ENCODE measurements around the gene PUS1.

The PUS1 gene

GRCh38 chr12:131941116-131941986 is 12.3 kb downstream of the PUS1 start (continued):
- TF ChIP-seq TSHZ2 (CRISPR knock-in tag; IDR thresholded peaks at IDR 0.05), result no peak
- TF ChIP-seq SNAI2 (CRISPR knock-in tag; IDR thresholded peaks at IDR 0.05), result no peak
- no peak for TF ChIP-seq ZFP3 (CRISPR knock-in tag; IDR thresholded peaks at IDR 0.05)
- TF ChIP-seq BACH2 (CRISPR knock-in tag; IDR thresholded peaks at IDR 0.05; ENCODE audit: borderline replicate concordance), result no peak
- TF ChIP-seq ZC3H10 (CRISPR knock-in tag; IDR thresholded peaks at IDR 0.05), result no peak
- TF ChIP-seq RARB (CRISPR knock-in tag; IDR thresholded peaks at IDR 0.05), result no peak
- no peak for TF ChIP-seq OSR1 (CRISPR knock-in tag; IDR thresholded peaks at IDR 0.05)
- TF ChIP-seq PPARA (CRISPR knock-in tag; IDR thresholded peaks at IDR 0.05; ENCODE audit: borderline replicate concordance), result no peak
- TF ChIP-seq ZNF70 (CRISPR knock-in tag; IDR thresholded peaks at IDR 0.05), result no peak
- no peak for TF ChIP-seq TOX (CRISPR knock-in tag; IDR thresholded peaks at IDR 0.05; ENCODE audit: borderline replicate concordance)
- TF ChIP-seq ZNF8 (CRISPR knock-in tag; IDR thresholded peaks at IDR 0.05), result no peak
- TF ChIP-seq ZFP30 (CRISPR knock-in tag; IDR thresholded peaks at IDR 0.05), result no peak

GRCh38 chr12:131941987-131942341 is 12.9 kb downstream of the PUS1 start:
- no peak for ATAC-seq
- TF ChIP-seq TCF4 (CRISPR knock-in tag; IDR thresholded peaks at IDR 0.05; ENCODE audit: borderline replicate concordance) (no peak), OSR1 (CRISPR knock-in tag; IDR thresholded peaks at IDR 0.05) (no peak), GLIS3 (CRISPR knock-in tag; IDR thresholded peaks at IDR 0.05) (no peak), ZFP3 (CRISPR knock-in tag; IDR thresholded peaks at IDR 0.05) (no peak), ESRRG (CRISPR knock-in tag; IDR thresholded peaks at IDR 0.05) (no peak), SNAI2 (CRISPR knock-in tag; IDR thresholded peaks at IDR 0.05) (no peak), TOX (CRISPR knock-in tag; IDR thresholded peaks at IDR 0.05; ENCODE audit: borderline replicate concordance) (no peak), ZNF70 (CRISPR knock-in tag; IDR thresholded peaks at IDR 0.05) (no peak), ISL1 (CRISPR knock-in tag; IDR thresholded peaks at IDR 0.05) (no peak), TSHZ2 (CRISPR knock-in tag; IDR thresholded peaks at IDR 0.05) (no peak), PPARA (CRISPR knock-in tag; IDR thresholded peaks at IDR 0.05; ENCODE audit: borderline replicate concordance) (no peak), CSRNP3 (CRISPR knock-in tag; IDR thresholded peaks at IDR 0.05) (no peak), POU6F1 (CRISPR knock-in tag; IDR thresholded peaks at IDR 0.05; ENCODE audit: borderline replicate concordance, low read depth) (no peak), ZFP30 (CRISPR knock-in tag; IDR thresholded peaks at IDR 0.05) (no peak), CREB5 (CRISPR knock-in tag; IDR thresholded peaks at IDR 0.05; ENCODE audit: low read depth) (no peak), ARNTL (CRISPR knock-in tag; IDR thresholded peaks at IDR 0.05; ENCODE audit: borderline replicate concordance, low read depth) (no peak), RARB (CRISPR knock-in tag; IDR thresholded peaks at IDR 0.05) (no peak)
